ENCODE measurements around the gene LYSMD4. TPM values are rescaled to one million over a fixed set of nuclear protein-coding genes. Genes with fewer than 3 reads are reported as not detected.

LYSMD4 gene
- polyA plus RNA-seq, 2 of the 4 experiments (the other 2 are of a cell fraction), result 3.8 to 6.0 TPM

- TF ChIP-seq REST (IDR thresholded peaks at IDR 0.05), result no peak
Measured at GRCh38 chr15:99755692-99756409, 22.6 kb upstream of the LYSMD4 start (continued).

DNA sequence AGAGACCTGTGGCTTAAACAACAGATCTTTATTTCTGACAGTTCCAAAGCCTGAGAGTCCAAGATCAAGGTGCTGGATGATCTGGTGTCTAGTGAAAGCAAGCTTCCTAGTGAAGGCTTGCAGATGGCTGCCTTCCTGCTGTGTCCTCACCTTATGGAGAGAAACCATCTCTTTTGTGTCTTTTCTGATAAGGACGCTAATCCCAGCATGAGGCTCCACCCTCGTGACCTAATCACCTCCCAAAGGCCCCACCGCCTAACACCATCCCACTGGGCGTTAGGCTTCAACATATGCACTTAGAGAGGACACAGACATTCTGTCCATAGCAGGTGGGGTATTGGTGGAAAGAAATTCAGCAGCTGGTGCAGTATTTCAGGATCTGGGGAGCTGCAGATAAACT lies 19.8 kb upstream of the LYSMD4 start:
- CTCF ChIA-PET, result interaction anchor here (0.6 to 6.0 kb wide), 9 partner anchors 16 to 651 kb away, joined by 3 to 92 read pairs (median 10); no protein-coding TSS in a partner anchor
- FAIRE-seq, result no peak

GRCh38 chr15:99752556-99752955 lies 19.3 kb upstream of the LYSMD4 start:
- CTCF ChIA-PET, result interaction anchor here (0.6 to 6.0 kb wide), 8 partner anchors 10 to 538 kb away, joined by 3 to 92 read pairs (median 10); no protein-coding TSS in a partner anchor
- TF ChIP-seq ESRRA (IDR thresholded peaks at IDR 0.05; ENCODE audit: borderline replicate concordance, low read length) (no peak), RNF2 (IDR thresholded peaks at IDR 0.05; ENCODE audit: borderline replicate concordance, low read depth) (no peak), CBX8 (IDR thresholded peaks at IDR 0.05) (no peak), EHF (CRISPR knock-in tag; IDR thresholded peaks at IDR 0.05) (no peak), PHF8 (IDR thresholded peaks at IDR 0.05; ENCODE audit: borderline replicate concordance, low read depth) (no peak), MAX (IDR thresholded peaks at IDR 0.05) (no peak), POLR2AphosphoS2 (conservative IDR thresholded peaks at IDR 0.05; ENCODE audit: low read length) (no peak), CHD2 (IDR thresholded peaks at IDR 0.05; ENCODE audit: low read length, partially characterized antibody) (no peak), RARB (CRISPR knock-in tag; IDR thresholded peaks at IDR 0.05) (no peak), SMC3 (IDR thresholded peaks at IDR 0.05) (no peak), ATOH8 (CRISPR knock-in tag; IDR thresholded peaks at IDR 0.05; ENCODE audit: low read depth) (no peak), BHLHE40 (IDR thresholded peaks at IDR 0.05; ENCODE audit: low read depth, low read length) (no peak), HOXA7 (CRISPR knock-in tag; IDR thresholded peaks at IDR 0.05) (no peak)
- TF ChIP-seq, protein P1, sequence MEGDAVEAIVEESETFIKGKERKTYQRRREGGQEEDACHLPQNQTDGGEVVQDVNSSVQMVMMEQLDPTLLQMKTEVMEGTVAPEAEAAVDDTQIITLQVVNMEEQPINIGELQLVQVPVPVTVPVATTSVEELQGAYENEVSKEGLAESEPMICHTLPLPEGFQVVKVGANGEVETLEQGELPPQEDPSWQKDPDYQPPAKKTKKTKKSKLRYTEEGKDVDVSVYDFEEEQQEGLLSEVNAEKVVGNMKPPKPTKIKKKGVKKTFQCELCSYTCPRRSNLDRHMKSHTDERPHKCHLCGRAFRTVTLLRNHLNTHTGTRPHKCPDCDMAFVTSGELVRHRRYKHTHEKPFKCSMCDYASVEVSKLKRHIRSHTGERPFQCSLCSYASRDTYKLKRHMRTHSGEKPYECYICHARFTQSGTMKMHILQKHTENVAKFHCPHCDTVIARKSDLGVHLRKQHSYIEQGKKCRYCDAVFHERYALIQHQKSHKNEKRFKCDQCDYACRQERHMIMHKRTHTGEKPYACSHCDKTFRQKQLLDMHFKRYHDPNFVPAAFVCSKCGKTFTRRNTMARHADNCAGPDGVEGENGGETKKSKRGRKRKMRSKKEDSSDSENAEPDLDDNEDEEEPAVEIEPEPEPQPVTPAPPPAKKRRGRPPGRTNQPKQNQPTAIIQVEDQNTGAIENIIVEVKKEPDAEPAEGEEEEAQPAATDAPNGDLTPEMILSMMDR (IDR thresholded peaks at IDR 0.05), result no peak
- POLR2A ChIA-PET, result no interaction called here
- no peak for FAIRE-seq
- H3K4me2 ChIP-seq, result no peak overlapping the region
- no peak for DNase-seq (ENCODE audit: low read depth in 1 of 2, low spot score in 1 of 2)
- no peak for ATAC-seq
- H3K9me3 ChIP-seq, result no peaks in the 10 kb centered on the region
- H3K27ac ChIP-seq, result no peak overlapping the region
- H3K4me3 ChIP-seq, result no peak overlapping the region
- WGBS (ENCODE audit: missing lambda C conversion rate), result 52% methylated on average over 4 of the region's 4 CpGs
- 0 out of 3 replicates have a peak, but pooled peaks cover 3% of the 10 kb centered on the region for H3K4me1 ChIP-seq

More for the DNA sequence above, 19.8 kb upstream of the LYSMD4 start:
- Histone ChIP-seq H3K4me1 (0 out of 3 replicates have a peak, but pooled peaks cover 3% of the 10 kb centered on the region), H3K4me2 (no peak overlapping the region), H3K9me3 (no peaks in the 10 kb centered on the region), H3K4me3 (no peak overlapping the region), H3K27ac (no peak overlapping the region)
- 78% methylated on average over 4 of the region's 4 CpGs for WGBS (ENCODE audit: missing lambda C conversion rate)
- DNase-seq (ENCODE audit: low read depth in 1 of 2, low spot score in 1 of 2) (no peak), ATAC-seq (no peak)
- POLR2A ChIA-PET, result no interaction called here
- TF ChIP-seq POLR2AphosphoS2 (conservative IDR thresholded peaks at IDR 0.05; ENCODE audit: low read length) (no peak), EP300 (IDR thresholded peaks at IDR 0.05) (no peak), ZNF302 (CRISPR knock-in tag; IDR thresholded peaks at IDR 0.05) (no peak), HES2 (IDR thresholded peaks at IDR 0.05) (no peak), RFX5 (IDR thresholded peaks at IDR 0.05) (no peak), CBX8 (IDR thresholded peaks at IDR 0.05) (no peak), KDM5A (IDR thresholded peaks at IDR 0.05) (no peak), TP53 (CRISPR knock-in tag; IDR thresholded peaks at IDR 0.05) (no peak), MYC (IDR thresholded peaks at IDR 0.05; ENCODE audit: borderline replicate concordance, low read length) (no peak), HOXA7 (CRISPR knock-in tag; IDR thresholded peaks at IDR 0.05) (no peak), HEYL (CRISPR knock-in tag; IDR thresholded peaks at IDR 0.05) (no peak), EHMT2 (IDR thresholded peaks at IDR 0.05; ENCODE audit: low read depth) (no peak), MAX (IDR thresholded peaks at IDR 0.05) (no peak)
- TF ChIP-seq, protein P2, sequence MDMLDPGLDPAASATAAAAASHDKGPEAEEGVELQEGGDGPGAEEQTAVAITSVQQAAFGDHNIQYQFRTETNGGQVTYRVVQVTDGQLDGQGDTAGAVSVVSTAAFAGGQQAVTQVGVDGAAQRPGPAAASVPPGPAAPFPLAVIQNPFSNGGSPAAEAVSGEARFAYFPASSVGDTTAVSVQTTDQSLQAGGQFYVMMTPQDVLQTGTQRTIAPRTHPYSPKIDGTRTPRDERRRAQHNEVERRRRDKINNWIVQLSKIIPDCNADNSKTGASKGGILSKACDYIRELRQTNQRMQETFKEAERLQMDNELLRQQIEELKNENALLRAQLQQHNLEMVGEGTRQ (IDR thresholded peaks at IDR 0.05), result no peak
